Neural cell (in vitro differentiated cells): Measurements from ENCODE around the gene CEP97. TPM values are rescaled to one million over a fixed set of nuclear protein-coding genes. Genes with fewer than 3 reads are reported as not detected.

Source experiments
- H2AFZ ChIP-seq: fragments of 200-600, 300-800 bp; sonication (generic), shearing (Covaris generic); 2 replicates; pipeline ENCODE4 v1.6.0; 2014; ENCODE audit warnings: low read depth, mild to moderate bottlenecking, antibody characterized with exemption, low read length, moderate library complexity
- H3F3A ChIP-seq: fragments of 200-600 bp; shearing (Covaris generic); 2 replicates; pipeline ENCODE4 v1.6.1; 2016; ENCODE audit warnings: mild to moderate bottlenecking, moderate library complexity, mixed read lengths, antibody characterized with exemption, low read length; ENCODE audit not compliant: insufficient read depth, poor library complexity, severe bottlenecking
- H3K27ac ChIP-seq: fragments of 200-600, 300-800 bp; sonication (generic), shearing (Covaris generic); 2 replicates; pipeline ENCODE4 v1.5.1; 2014; ENCODE audit warnings: mild to moderate bottlenecking, low read length, moderate library complexity
- H3K27me3 ChIP-seq: fragments of 300-800, 200-600 bp; sonication (generic), shearing (Covaris generic); 2 replicates; pipeline ENCODE4 v1.6.0; 2014; ENCODE audit warnings: mild to moderate bottlenecking, low read depth, low read length, moderate library complexity; ENCODE audit not compliant: insufficient read depth
- H3K36me3 ChIP-seq: fragments of 300-800, 200-600 bp; sonication (generic), shearing (Covaris generic); 2 replicates; pipeline ENCODE4 v1.5.1; 2014; ENCODE audit warnings: mild to moderate bottlenecking, antibody characterized with exemption, low read length, moderate library complexity; ENCODE audit not compliant: insufficient read depth
- H3K4me2 ChIP-seq: fragments of 300-800, 200-600 bp; sonication (generic), shearing (Covaris generic); 2 replicates; pipeline ENCODE4 v1.6.0; 2014; ENCODE audit warnings: mild to moderate bottlenecking, low read length
- H3K4me3 ChIP-seq: fragments of 300-800, 200-600 bp; sonication (generic), shearing (Covaris generic); 2 replicates; pipeline ENCODE4 v1.5.1; 2014; ENCODE audit warnings: mild to moderate bottlenecking, low read length, moderate library complexity
- H3K79me2 ChIP-seq: fragments of 200-600 bp; shearing (Covaris generic); replicated peaks from 2 replicates; pipeline ENCODE4 v1.6.0; 2014; ENCODE audit warnings: mild to moderate bottlenecking, low read length, moderate library complexity; ENCODE audit not compliant: insufficient read depth
- H3K9ac ChIP-seq: fragments of 300-800, 200-600 bp; sonication (generic), shearing (Covaris generic); 2 replicates; pipeline ENCODE4 v1.6.1; 2016; ENCODE audit warnings: mild to moderate bottlenecking, low read length, mixed read lengths
- H3K9me2 ChIP-seq: fragments of 200-600 bp; shearing (Covaris generic); 2 replicates; pipeline ENCODE4 v1.6.1; 2016; ENCODE audit warnings: mild to moderate bottlenecking, low read length, mixed read lengths; ENCODE audit not compliant: insufficient read depth
- H3K9me3 ChIP-seq: fragments of 200-600, 300-800 bp; sonication (generic), shearing (Covaris generic); 2 replicates; pipeline ENCODE4 v1.6.1; 2016; ENCODE audit warnings: mild to moderate bottlenecking, mixed run types, low read length, moderate library complexity, mixed read lengths
- H4K20me1 ChIP-seq: fragments of 200-600 bp; shearing (Covaris generic); 2 replicates; pipeline ENCODE4 v1.6.1; 2016; ENCODE audit warnings: mild to moderate bottlenecking, mixed run types; ENCODE audit not compliant: insufficient read depth
- EP300 ChIP-seq: fragments of 450-650 bp; conservative IDR thresholded peaks from 2 replicates; pipeline ENCODE4 v1.6.1; 2014; ENCODE audit warnings: antibody characterized with exemption, mild to moderate bottlenecking, moderate library complexity; ENCODE audit not compliant: poor library complexity, severe bottlenecking
- EZH2 ChIP-seq: fragments of 200-600, 300-800 bp; shearing (Covaris generic), sonication (generic); IDR thresholded peaks from 2 replicates; pipeline ENCODE4 v1.6.1; 2014; ENCODE audit warnings: antibody characterized with exemption, low read length, borderline replicate concordance, mild to moderate bottlenecking; ENCODE audit not compliant: insufficient read depth, poor library complexity, severe bottlenecking
- MXI1 ChIP-seq: fragments of 450-650 bp; conservative IDR thresholded peaks from 2 replicates; pipeline ENCODE4 v1.6.1; 2014; ENCODE audit warnings: antibody characterized with exemption, mild to moderate bottlenecking; ENCODE audit not compliant: poor library complexity, severe bottlenecking
- POLR2AphosphoS5 ChIP-seq: IDR thresholded peaks from 2 replicates; pipeline ENCODE4 v1.6.1; 2012
- RAD21 ChIP-seq: fragments of 450-650 bp; conservative IDR thresholded peaks from 2 replicates; pipeline ENCODE4 v1.6.1; 2014; ENCODE audit warnings: antibody characterized with exemption, mild to moderate bottlenecking, moderate library complexity
- SMC3 ChIP-seq: fragments of 450-650 bp; conservative IDR thresholded peaks from 2 replicates; pipeline ENCODE4 v1.6.1; 2014; ENCODE audit warnings: antibody characterized with exemption, mild to moderate bottlenecking, moderate library complexity; ENCODE audit not compliant: poor library complexity
- TAF1 ChIP-seq: IDR thresholded peaks from 2 replicates; pipeline ENCODE4 v1.6.1; 2012; ENCODE audit warnings: low read depth
- polyA plus RNA-seq: library from polyadenylated mRNA; depleted of rRNA; stranded (reverse); fragments of >200 nt; gene quantifications from 2 replicates; pipeline ENCODE4 v1.2.3, GENCODE V29; 2014
- TF ChIP-seq, protein P1 (sequence below): fragments of 450-650 bp; IDR thresholded peaks from 2 replicates; pipeline ENCODE4 v1.5.1; 2014; ENCODE audit warnings: antibody characterized with exemption, mild to moderate bottlenecking, moderate library complexity; ENCODE audit not compliant: poor library complexity, severe bottlenecking
- TF ChIP-seq, protein P2 (sequence below): IDR thresholded peaks from 2 replicates; pipeline ENCODE4 v1.6.1; 2012; ENCODE audit warnings: borderline replicate concordance

The CEP97 gene
- polyA plus RNA-seq, 1 donor from 2014 or later: 52.9 TPM

DNA sequence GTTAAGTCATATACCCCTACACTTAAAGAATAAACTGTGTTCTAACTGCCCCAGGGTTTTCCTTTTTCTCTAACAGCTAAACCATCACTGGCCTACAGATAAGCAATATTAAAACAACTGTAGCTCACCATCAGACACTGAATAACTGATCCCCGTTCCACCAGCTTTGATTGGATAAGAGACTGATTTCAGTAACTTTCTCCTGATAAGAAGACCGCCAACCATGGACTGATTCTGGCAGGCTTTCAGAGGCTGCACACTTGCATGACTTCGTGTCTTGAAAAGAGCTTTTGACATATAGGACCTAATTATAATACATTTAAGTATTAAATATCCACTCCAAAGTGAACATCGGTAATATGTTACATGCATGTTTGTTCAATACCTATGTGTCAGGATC, 15.3 kb upstream of the CEP97 start:
- Histone ChIP-seq H3K27ac (no peak overlapping the region), H3K9ac (no peak overlapping the region), H4K20me1 (no peaks in the 10 kb centered on the region), H3K36me3 (no peaks in the 10 kb centered on the region), H3K27me3 (no peaks in the 10 kb centered on the region), H3K4me3 (no peak overlapping the region), H3K4me2 (no peak overlapping the region), H3F3A (no peaks in the 10 kb centered on the region), H3K9me3 (no peaks in the 10 kb centered on the region), H3K79me2 (no peaks in the 10 kb centered on the region), H2AFZ (no peak overlapping the region), H3K9me2 (no peaks in the 10 kb centered on the region)
- TF ChIP-seq RAD21: no peak
- TF ChIP-seq, protein P1, sequence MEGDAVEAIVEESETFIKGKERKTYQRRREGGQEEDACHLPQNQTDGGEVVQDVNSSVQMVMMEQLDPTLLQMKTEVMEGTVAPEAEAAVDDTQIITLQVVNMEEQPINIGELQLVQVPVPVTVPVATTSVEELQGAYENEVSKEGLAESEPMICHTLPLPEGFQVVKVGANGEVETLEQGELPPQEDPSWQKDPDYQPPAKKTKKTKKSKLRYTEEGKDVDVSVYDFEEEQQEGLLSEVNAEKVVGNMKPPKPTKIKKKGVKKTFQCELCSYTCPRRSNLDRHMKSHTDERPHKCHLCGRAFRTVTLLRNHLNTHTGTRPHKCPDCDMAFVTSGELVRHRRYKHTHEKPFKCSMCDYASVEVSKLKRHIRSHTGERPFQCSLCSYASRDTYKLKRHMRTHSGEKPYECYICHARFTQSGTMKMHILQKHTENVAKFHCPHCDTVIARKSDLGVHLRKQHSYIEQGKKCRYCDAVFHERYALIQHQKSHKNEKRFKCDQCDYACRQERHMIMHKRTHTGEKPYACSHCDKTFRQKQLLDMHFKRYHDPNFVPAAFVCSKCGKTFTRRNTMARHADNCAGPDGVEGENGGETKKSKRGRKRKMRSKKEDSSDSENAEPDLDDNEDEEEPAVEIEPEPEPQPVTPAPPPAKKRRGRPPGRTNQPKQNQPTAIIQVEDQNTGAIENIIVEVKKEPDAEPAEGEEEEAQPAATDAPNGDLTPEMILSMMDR: no peak
- no peak for TF ChIP-seq EZH2
- no peak for TF ChIP-seq EP300
- no peak for TF ChIP-seq POLR2AphosphoS5
- TF ChIP-seq, protein P2, sequence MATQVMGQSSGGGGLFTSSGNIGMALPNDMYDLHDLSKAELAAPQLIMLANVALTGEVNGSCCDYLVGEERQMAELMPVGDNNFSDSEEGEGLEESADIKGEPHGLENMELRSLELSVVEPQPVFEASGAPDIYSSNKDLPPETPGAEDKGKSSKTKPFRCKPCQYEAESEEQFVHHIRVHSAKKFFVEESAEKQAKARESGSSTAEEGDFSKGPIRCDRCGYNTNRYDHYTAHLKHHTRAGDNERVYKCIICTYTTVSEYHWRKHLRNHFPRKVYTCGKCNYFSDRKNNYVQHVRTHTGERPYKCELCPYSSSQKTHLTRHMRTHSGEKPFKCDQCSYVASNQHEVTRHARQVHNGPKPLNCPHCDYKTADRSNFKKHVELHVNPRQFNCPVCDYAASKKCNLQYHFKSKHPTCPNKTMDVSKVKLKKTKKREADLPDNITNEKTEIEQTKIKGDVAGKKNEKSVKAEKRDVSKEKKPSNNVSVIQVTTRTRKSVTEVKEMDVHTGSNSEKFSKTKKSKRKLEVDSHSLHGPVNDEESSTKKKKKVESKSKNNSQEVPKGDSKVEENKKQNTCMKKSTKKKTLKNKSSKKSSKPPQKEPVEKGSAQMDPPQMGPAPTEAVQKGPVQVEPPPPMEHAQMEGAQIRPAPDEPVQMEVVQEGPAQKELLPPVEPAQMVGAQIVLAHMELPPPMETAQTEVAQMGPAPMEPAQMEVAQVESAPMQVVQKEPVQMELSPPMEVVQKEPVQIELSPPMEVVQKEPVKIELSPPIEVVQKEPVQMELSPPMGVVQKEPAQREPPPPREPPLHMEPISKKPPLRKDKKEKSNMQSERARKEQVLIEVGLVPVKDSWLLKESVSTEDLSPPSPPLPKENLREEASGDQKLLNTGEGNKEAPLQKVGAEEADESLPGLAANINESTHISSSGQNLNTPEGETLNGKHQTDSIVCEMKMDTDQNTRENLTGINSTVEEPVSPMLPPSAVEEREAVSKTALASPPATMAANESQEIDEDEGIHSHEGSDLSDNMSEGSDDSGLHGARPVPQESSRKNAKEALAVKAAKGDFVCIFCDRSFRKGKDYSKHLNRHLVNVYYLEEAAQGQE: no peak
- no peak for TF ChIP-seq TAF1
- TF ChIP-seq MXI1: no peak
- TF ChIP-seq SMC3: no peak

DNA sequence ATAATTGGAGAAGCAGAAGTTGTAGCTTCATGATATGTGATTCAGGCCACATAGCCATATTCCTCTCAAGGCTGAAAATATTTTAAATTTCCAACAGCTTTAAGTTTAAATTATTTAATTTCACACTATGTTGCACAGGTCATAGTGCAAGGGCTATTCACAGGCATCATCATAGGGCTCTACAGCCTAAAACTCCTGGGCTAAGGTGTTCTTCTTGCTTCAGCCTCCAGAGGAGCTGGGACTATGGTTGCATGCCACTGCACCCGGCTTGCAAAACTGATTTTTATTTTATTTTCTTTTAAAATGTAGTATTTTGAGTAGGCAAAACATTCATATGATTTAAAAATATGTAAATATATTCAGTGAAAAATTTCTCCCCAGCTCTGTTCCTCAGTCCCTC, 6.0 kb upstream of the CEP97 start:
- Histone ChIP-seq H4K20me1 (no peaks in the 10 kb centered on the region), H2AFZ (no peak overlapping the region), H3F3A (no peaks in the 10 kb centered on the region), H3K4me3 (no peak overlapping the region), H3K79me2 (no peaks in the 10 kb centered on the region), H3K27me3 (no peaks in the 10 kb centered on the region), H3K9me2 (no peaks in the 10 kb centered on the region), H3K9me3 (no peaks in the 10 kb centered on the region), H3K27ac (no peak overlapping the region), H3K36me3 (no peaks in the 10 kb centered on the region), H3K4me2 (no peak overlapping the region), H3K9ac (no peak overlapping the region)
- no peak for TF ChIP-seq POLR2AphosphoS5

DNA sequence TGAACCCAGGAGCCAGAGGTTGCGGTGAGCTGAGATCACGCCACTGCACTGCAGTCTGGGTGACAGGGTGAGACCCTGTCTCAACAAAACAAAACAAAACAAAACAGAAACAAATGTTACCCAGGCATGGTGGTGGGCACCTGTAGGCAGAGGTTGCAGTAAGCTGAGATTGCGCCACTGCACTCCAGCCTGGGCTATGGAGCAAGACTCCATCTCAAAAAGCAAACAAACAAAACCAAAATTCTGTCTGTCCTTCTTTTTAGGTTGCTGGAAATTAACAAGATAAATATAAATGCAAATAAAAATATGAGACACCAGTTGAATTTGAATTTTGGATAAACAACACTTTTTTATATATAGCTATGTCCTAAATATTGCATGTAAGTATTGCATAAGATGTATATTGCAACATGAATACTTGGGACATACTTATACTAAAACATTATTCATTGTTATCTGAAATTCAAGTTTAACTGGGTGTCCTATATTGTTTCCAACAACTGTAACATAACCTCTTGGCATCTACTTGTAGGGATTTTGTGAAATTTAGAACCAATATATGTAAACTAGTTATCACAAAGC, 4.7 kb upstream of the CEP97 start:
- Histone ChIP-seq H4K20me1 (no peaks in the 10 kb centered on the region), H3K4me2 (no peak overlapping the region), H3K9me2 (no peaks in the 10 kb centered on the region), H3K79me2 (no peaks in the 10 kb centered on the region), H3K27ac (no peak overlapping the region), H3K9me3 (no peaks in the 10 kb centered on the region), H2AFZ (no peak overlapping the region), H3K9ac (no peak overlapping the region), H3K4me3 (no peak overlapping the region), H3F3A (no peaks in the 10 kb centered on the region), H3K27me3 (no peaks in the 10 kb centered on the region), H3K36me3 (no peaks in the 10 kb centered on the region)
- TF ChIP-seq EP300: no peak
- TF ChIP-seq RAD21: no peak
- no peak for TF ChIP-seq EZH2
- TF ChIP-seq SMC3: no peak
- TF ChIP-seq, protein P2: no peak
- TF ChIP-seq, protein P1: no peak
- no peak for TF ChIP-seq POLR2AphosphoS5
- TF ChIP-seq TAF1: no peak
- no peak for TF ChIP-seq MXI1
